ENCODE results near the gene LSG1.
"Not testable (repeated sequence)": the region's sequence is repeated elsewhere in the genome, so short reads cannot be mapped to it uniquely, and the experiment has no call there.

The LSG1 gene

GRCh38 chr3:194608981-194609380, 63.0 kb downstream of the LSG1 start:
- no peak for DNase-seq (ENCODE audit: extremely low read depth, low read depth)
- TF ChIP-seq CTCF (IDR thresholded peaks at IDR 0.05; ENCODE audit: low read depth, low read length), result no peak

DNA sequence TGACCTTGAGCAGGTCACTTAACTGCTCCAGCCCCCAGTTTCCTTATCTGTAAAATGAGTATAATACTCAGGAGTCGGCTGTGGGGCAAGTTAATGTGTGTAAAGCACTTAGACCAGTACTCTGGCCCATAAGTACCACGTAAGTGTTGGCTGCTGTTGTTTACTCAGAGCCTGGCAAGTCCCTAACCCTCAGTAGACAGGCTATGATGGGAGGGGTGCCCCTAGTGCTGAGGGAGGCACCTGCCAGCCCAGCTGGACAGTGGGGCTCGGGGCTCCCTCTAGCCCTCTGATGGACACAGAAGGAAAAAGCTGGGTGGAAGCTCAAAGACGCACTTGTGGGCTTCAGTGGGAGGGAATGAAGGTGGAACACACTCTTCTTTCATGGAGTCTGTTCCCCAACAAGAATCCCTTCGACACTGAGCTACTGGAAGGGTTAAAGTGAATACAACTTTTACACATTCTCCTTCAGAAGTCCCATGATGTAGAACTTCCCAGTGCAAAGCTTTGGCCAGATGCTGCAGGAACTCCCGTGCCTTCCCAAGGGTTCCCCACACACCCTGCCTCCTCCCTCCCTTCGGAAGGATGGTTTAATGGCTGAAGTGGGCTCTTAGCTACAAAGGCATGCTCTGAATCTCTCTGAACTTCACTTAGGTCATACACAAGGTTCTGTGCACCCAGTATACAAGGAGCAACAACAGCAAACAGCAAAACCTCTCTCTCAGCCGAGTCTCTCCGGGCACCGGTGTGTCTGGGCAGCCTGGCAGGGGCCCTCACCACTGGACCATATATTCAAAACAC, 64.2 kb downstream of the LSG1 start:
- no peak for TF ChIP-seq CTCF (IDR thresholded peaks at IDR 0.05; ENCODE audit: low read depth, low read length)
- DNase-seq (ENCODE audit: extremely low read depth, low read depth), result no peak

GRCh38 chr3:194606941-194607340, 65.0 kb downstream of the LSG1 start:
- no peak for DNase-seq (ENCODE audit: extremely low read depth, low read depth)
- TF ChIP-seq CTCF (IDR thresholded peaks at IDR 0.05; ENCODE audit: low read depth, low read length), result no peak

DNA sequence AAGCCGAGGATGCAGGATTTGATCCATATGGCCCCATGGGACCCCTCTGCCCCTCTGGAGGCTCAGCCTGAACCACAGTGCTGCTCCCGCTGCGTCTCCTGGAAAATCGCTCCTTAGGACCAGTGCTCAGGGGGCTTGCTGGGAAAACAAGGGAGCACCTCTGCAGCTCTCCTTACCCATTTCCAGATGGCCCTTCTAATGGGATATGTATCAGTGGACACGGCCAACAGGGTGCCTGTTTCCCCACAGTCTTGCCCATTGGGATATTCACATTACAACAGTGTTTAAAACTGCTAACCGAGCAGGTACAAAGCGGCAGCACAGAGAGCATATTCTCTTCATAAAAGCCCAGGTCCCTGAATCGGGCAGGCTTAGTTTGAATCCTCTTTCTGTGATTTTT, 65.8 kb downstream of the LSG1 start:
- DNase-seq (ENCODE audit: extremely low read depth, low read depth), result no peak
- TF ChIP-seq CTCF (IDR thresholded peaks at IDR 0.05; ENCODE audit: low read depth, low read length), result no peak

DNA sequence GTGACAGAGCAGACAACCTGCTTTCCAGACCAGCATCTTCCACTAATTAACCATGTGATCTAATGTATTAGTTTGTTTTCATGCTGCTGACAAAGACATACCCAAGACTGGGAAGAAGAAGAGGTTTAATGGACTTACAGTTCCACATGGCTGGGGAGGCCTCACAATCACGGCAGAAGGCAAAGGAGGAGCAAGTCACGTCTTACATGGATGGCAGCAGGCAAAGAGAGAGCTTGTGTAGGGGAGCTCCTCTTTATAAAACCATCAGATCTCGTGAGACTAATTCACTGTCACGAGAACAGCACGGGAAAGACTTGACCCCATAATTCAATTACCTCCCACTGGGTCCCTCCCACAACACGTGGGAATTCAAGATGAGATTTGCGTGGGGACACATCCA, 66.7 kb downstream of the LSG1 start:
- not testable (repeated sequence) for DNase-seq (ENCODE audit: extremely low read depth, low read depth)

DNA sequence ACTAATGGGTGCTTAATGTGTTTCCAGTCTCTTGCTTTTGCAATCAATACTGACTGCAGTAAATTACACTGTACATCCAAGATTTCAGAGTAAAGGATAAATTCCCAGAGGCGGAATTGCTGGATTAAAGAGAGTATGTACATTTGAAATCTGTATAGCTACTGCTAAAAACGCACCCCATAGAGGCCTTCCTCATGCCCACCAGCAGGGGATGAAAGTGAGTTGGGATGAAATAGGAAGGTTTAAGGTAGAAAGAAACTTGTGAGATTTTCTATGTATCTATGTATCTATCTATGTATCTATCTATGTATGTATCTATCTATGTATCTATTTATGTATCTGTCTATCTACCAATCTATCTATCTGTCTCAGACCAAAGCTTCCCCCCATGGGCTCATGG, 67.2 kb downstream of the LSG1 start:
- TF ChIP-seq CTCF (IDR thresholded peaks at IDR 0.05; ENCODE audit: low read depth, low read length), result peak; percentile 30
- DNase-seq (ENCODE audit: extremely low read depth, low read depth), result no peak

DNA sequence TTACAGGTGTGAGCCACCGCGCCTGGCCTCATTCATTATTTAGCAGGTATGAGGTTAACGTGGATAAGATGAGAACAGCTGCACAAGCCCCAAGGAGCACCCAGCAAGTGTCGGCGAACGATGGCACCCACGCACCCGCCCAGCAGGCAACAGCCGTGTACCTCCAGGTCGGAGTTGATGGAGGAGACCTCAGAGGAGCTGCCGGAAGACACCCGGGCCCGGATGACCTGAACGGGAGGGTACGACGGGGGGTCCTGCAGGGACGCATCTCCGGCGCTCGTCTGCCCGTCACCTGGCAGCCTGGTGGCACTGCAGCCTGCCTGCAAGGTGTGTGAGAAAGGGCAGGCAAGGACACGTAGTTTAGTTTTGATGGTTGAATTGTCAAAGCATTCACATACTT, 67.9 kb downstream of the LSG1 start:
- no peak for DNase-seq (ENCODE audit: extremely low read depth, low read depth)
- no peak for TF ChIP-seq CTCF (IDR thresholded peaks at IDR 0.05; ENCODE audit: low read depth, low read length)

DNA sequence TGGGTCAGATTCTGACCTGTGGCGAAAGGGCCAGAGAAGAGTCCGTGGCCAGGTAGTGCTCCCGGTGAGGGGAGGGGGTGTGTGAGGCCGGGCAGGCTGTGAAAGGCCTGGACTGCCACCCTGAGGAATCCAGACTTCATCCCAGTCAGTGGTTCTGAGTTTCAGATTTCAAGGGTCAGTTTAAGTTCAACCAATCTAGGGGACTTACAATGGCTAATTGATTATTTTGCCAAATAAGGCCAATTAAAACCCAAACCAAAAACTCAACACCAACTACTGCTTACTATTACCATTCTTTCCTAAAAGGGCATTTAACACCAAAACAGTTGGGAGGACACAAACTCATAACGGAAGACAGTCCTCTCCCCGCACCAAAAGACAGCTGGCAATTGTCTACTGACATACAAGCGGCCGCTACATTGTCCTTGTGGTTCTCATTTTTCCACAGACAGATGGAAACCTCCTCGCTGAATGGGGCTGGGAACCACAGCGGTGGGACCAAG, 69.3 kb downstream of the LSG1 start:
- no peak for TF ChIP-seq CTCF (IDR thresholded peaks at IDR 0.05; ENCODE audit: low read depth, low read length)
- no peak for DNase-seq (ENCODE audit: extremely low read depth, low read depth)

Data from AG09319 (cell line).